Endothelial cell (in vitro differentiated cells): ENCODE results near the gene LIN28B. TPM values are rescaled to one million over a fixed set of nuclear protein-coding genes. Genes with fewer than 3 reads are reported as not detected.

Source experiments
- DNase-seq: peaks from one replicate; pipeline ENCODE4 v3.0.0; 2021; ENCODE audit warnings: low spot score
- H3K27ac Mint-ChIP-seq: one replicate; pipeline ENCODE4 v1.8.0; 2021; ENCODE audit warnings: mixed read lengths, inconsistent platforms; ENCODE audit not compliant: unreplicated experiment
- H3K27me3 Mint-ChIP-seq: one replicate; pipeline ENCODE4 v1.8.0; 2021; ENCODE audit warnings: mild to moderate bottlenecking, moderate library complexity, mixed read lengths, inconsistent platforms; ENCODE audit not compliant: unreplicated experiment
- H3K36me3 Mint-ChIP-seq: one replicate; pipeline ENCODE4 v1.8.0; 2021; ENCODE audit warnings: mild to moderate bottlenecking, low read depth, mixed read lengths, inconsistent platforms; ENCODE audit not compliant: unreplicated experiment
- H3K4me1 Mint-ChIP-seq: one replicate; pipeline ENCODE4 v1.8.0; 2021; ENCODE audit warnings: mild to moderate bottlenecking, mixed read lengths, inconsistent platforms; ENCODE audit not compliant: unreplicated experiment
- H3K4me3 Mint-ChIP-seq: one replicate; pipeline ENCODE4 v1.8.0; 2021; ENCODE audit warnings: mild to moderate bottlenecking, mixed read lengths, inconsistent platforms; ENCODE audit not compliant: unreplicated experiment
- H3K9me3 Mint-ChIP-seq: one replicate; pipeline ENCODE4 v1.8.0; 2021; ENCODE audit warnings: mixed read lengths, inconsistent platforms; ENCODE audit not compliant: unreplicated experiment
- total RNA-seq: library from RNA; stranded (reverse); fragmentation: NEBNext Ultra II Directional; extraction: Animal tissue kit (Norgen Biotek cat#: 25700); gene quantifications from one replicate; pipeline ENCODE4 v1.2.1, GENCODE V29; 2021; ENCODE audit not compliant: unreplicated experiment
- TF ChIP-seq, protein P1 (sequence below): fragments of 200-600 bp; sonication (generic); IDR thresholded peaks from one replicate; pipeline ENCODE4 v1.5.0; 2021; ENCODE audit warnings: antibody characterized with exemption; ENCODE audit not compliant: unreplicated experiment

The LIN28B gene
- total RNA-seq, 1 donor from 2014 or later: 36.9 TPM

DNA sequence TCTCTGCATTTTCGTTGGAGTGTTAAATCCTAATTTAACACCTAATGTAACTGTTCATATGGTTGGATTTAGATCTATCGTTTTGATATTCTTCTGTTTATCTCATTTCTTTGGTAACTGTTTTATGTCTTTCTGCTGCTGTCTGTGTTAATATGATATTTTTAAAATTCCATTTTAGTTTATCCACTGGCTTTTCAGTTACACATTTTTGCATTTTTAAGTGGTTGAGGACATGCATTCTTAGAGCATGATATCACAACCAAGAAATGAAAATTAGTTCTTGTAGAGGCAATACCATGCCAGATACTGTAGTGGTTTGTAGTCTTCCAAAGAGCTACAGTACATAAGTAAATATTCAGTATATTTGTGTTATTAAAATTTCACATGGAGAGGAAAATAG is 58.6 kb downstream of the LIN28B start:
- no peaks in the 10 kb centered on the region for H3K36me3 Mint-ChIP-seq
- H3K27me3 Mint-ChIP-seq: peaks cover 1% of the 10 kb centered on the region
- DNase-seq: no peak
- TF ChIP-seq, protein P1, sequence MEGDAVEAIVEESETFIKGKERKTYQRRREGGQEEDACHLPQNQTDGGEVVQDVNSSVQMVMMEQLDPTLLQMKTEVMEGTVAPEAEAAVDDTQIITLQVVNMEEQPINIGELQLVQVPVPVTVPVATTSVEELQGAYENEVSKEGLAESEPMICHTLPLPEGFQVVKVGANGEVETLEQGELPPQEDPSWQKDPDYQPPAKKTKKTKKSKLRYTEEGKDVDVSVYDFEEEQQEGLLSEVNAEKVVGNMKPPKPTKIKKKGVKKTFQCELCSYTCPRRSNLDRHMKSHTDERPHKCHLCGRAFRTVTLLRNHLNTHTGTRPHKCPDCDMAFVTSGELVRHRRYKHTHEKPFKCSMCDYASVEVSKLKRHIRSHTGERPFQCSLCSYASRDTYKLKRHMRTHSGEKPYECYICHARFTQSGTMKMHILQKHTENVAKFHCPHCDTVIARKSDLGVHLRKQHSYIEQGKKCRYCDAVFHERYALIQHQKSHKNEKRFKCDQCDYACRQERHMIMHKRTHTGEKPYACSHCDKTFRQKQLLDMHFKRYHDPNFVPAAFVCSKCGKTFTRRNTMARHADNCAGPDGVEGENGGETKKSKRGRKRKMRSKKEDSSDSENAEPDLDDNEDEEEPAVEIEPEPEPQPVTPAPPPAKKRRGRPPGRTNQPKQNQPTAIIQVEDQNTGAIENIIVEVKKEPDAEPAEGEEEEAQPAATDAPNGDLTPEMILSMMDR: no peak
- peaks cover 8% of the 10 kb centered on the region for H3K4me1 Mint-ChIP-seq
- H3K4me3 Mint-ChIP-seq: no peak overlapping the region
- no peak overlapping the region for H3K27ac Mint-ChIP-seq
- no peaks in the 10 kb centered on the region for H3K9me3 Mint-ChIP-seq

- TF ChIP-seq, protein P1: no peak
- Mint-ChIP-seq H3K27ac (no peak overlapping the region), H3K9me3 (no peaks in the 10 kb centered on the region), H3K36me3 (no peaks in the 10 kb centered on the region), H3K4me3 (no peak overlapping the region), H3K4me1 (peaks cover 20% of the 10 kb centered on the region), H3K27me3 (no peaks in the 10 kb centered on the region)
- no peak for DNase-seq
Observed at GRCh38 chr6:105019285-105019684, 62.4 kb downstream of the LIN28B start.

DNA sequence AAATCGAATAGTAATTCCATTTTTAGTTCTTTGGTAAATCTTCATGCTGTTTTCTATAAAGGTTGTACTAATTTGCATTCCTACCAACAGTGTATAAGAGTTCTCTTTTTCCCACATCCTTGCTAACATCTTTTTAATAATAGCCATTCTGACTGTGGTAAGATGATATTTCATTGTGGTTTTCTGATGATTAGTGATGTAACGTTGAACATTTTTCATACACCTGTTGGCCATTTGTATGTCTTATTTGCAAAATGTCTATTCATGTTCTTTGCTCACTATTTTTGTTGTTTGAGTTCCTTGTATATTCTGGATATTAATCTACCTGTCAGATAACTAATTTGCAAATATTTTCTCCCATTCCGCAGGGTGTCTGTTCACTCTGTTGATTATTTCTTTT is 64.5 kb downstream of the LIN28B start:
- Mint-ChIP-seq H3K4me3 (no peak overlapping the region), H3K9me3 (no peaks in the 10 kb centered on the region), H3K27ac (no peak overlapping the region), H3K27me3 (no peaks in the 10 kb centered on the region), H3K36me3 (no peaks in the 10 kb centered on the region), H3K4me1 (peaks cover 23% of the 10 kb centered on the region)
- no peak for DNase-seq
- TF ChIP-seq, protein P1: no peak

DNA sequence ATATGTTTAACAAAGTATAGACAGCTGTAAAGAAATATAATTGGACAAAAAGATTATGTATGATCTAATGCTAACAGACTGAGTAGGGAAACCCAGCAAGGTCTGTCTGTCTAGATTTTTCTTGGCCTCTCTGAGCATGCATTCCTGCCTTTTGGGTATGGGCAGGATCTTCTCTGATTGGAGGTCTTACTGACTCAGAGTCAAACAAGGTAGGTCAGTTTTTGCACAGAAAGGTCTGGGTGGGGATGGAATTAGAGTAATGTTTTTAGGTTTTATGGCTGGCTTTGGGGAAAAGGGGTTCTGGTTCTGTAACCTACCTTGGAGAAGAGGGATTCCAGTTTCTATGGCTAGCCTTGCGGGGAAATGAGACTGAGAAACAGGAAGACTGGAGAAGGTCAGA is 65.5 kb downstream of the LIN28B start:
- Mint-ChIP-seq H3K4me3 (no peak overlapping the region), H3K9me3 (no peaks in the 10 kb centered on the region), H3K27ac (peak overlapping the region; percentile 0)

DNA sequence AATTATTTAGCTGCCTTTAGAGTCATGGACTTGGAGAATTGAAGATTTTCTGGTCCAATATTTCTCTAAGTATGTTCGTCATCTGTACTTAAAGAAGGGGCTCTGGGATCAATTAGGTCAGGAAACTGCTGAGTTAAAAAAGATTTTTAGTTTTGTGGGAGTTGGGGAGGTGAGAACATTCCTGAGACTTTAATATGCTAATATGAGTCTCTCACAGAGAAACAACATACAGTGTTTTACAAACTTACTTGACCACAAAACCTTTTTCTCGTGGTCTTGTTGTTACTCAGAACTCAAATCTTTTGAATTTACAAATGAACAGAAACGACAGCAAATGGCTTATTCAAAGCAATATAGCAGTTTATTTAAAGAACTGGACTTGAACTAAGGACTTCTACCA is 67.9 kb downstream of the LIN28B start:
- Mint-ChIP-seq H3K4me1 (peaks cover 17% of the 10 kb centered on the region), H3K4me3 (no peak overlapping the region), H3K9me3 (no peaks in the 10 kb centered on the region), H3K36me3 (no peaks in the 10 kb centered on the region), H3K27ac (no peak overlapping the region), H3K27me3 (no peaks in the 10 kb centered on the region)
- DNase-seq: no peak
- TF ChIP-seq, protein P1: no peak

More for the DNA sequence above, 65.5 kb downstream of the LIN28B start:
- H3K4me1 Mint-ChIP-seq: peaks cover 23% of the 10 kb centered on the region
- DNase-seq: no peak
- no peaks in the 10 kb centered on the region for H3K27me3 Mint-ChIP-seq
- H3K36me3 Mint-ChIP-seq: no peaks in the 10 kb centered on the region
- TF ChIP-seq, protein P1: no peak
